OCI-LY7 (cell line): ENCODE data around the gene GALNT10.

Experiments used
- EZH2phosphoT487 ChIP-seq: fragments of 200-600 bp; sonication (generic); IDR thresholded peaks from 2 replicates; pipeline ENCODE4 v1.6.1; 2018; ENCODE audit warnings: low read depth, borderline replicate concordance, mild to moderate bottlenecking, mixed run types, antibody characterized with exemption, low read length, moderate library complexity, mixed read lengths
- TF ChIP-seq, protein P1 (sequence below): fragments of 200-600 bp; sonication (generic); conservative IDR thresholded peaks from 2 replicates; pipeline ENCODE4 v1.5.1; 2014; ENCODE audit warnings: mild to moderate bottlenecking, antibody characterized with exemption, low read length, moderate library complexity, mixed read lengths

DNA sequence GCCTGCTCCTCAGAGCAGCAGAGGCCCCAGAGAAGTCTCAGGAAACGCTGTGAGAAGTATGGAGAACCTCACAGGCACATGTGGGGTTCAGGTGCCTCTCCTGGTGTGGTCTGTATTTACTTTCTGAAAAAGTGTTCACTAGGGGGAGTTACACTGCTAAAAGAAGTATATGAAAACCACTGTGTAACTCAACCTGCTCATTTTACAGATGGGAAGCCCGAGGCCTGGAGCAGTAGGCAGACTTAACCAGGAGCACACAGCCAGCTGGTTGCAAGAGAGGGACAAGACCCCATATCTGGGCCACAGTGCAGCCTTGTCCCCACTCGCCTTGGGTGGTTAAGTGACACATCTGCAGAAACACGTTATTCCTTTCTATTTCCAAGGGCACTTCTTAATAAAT is 142.5 kb downstream of the GALNT10 start:
- TF ChIP-seq, protein P1, sequence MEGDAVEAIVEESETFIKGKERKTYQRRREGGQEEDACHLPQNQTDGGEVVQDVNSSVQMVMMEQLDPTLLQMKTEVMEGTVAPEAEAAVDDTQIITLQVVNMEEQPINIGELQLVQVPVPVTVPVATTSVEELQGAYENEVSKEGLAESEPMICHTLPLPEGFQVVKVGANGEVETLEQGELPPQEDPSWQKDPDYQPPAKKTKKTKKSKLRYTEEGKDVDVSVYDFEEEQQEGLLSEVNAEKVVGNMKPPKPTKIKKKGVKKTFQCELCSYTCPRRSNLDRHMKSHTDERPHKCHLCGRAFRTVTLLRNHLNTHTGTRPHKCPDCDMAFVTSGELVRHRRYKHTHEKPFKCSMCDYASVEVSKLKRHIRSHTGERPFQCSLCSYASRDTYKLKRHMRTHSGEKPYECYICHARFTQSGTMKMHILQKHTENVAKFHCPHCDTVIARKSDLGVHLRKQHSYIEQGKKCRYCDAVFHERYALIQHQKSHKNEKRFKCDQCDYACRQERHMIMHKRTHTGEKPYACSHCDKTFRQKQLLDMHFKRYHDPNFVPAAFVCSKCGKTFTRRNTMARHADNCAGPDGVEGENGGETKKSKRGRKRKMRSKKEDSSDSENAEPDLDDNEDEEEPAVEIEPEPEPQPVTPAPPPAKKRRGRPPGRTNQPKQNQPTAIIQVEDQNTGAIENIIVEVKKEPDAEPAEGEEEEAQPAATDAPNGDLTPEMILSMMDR, result no peak
- no peak for TF ChIP-seq EZH2phosphoT487
